Left cardiac atrium (tissue), 4 donors: ENCODE measurements around the gene LIN54. TPM values are rescaled to one million over a fixed set of nuclear protein-coding genes. Genes with fewer than 3 reads are reported as not detected.
"Not testable (repeated sequence)": the region's sequence is repeated elsewhere in the genome, so short reads cannot be mapped to it uniquely, and the experiment has no call there.

Experiments used
- ATAC-seq, 2 donors: fragments of 200-7000 bp; cut with Tn5 transposase; one replicate each; pipeline ENCODE4 v1.9.1; 2020; ENCODE audit warnings: mild to moderate bottlenecking in 2 of 2, moderate library complexity in 2 of 2
- DNase-seq: peaks from one replicate; pipeline ENCODE4 v3.0.0-alpha.2; 2020
- intact Hi-C, 2 donors: fragments of 100-400 bp; cut with DNase I; formaldehyde crosslinking; loops; one replicate each; pipeline versions ENCODE4 v1.14.1 to v1.15.1; 2022 to 2023
- total RNA-seq, 2 donors: library from RNA; stranded (reverse); fragmentation: NEBNext Ultra II Directional; extraction: Animal tissue kit (Norgen Biotek cat#: 25700); gene quantifications; one replicate each; pipeline ENCODE4 v1.2.1, GENCODE V29; 2021
- donor health status: DM: no; HTN: yes; CAD: no.
- donor health status: DM: no; HTN: yes; CAD: no; lungs with severe emphysema.
- donor health status: DM: yes; HTN: yes; CAD: no.
- donor health status: Dilated cardiomyopathy.

LIN54 gene
- total RNA-seq, 2 donors from 2014 or later = 6.0 to 6.8 TPM

- DNase-seq = no peak
- no peak for ATAC-seq
- intact Hi-C loops = loop anchor here (1.0 to 10.0 kb wide), 3 partner anchors 20 to 112 kb away; partner anchors contain the start of gene THAP9 (in 2 of the 2)
Observed at GRCh38 chr4:83013902-83014301, 3.3 kb upstream of the LIN54 start.

GRCh38 chr4:83013420-83013867 lies 2.8 kb upstream of the LIN54 start:
- ATAC-seq (no peak), DNase-seq (no peak)
- intact Hi-C loops = loop anchor here (1.0 to 10.0 kb wide), 3 partner anchors 21 to 111 kb away; partner anchors contain the start of gene THAP9 (in 2 of the 2)

GRCh38 chr4:83012687-83013419 lies 2.2 kb upstream of the LIN54 start:
- intact Hi-C loops = loop anchor here (1.0 to 10.0 kb wide), 3 partner anchors 21 to 111 kb away; partner anchors contain the start of gene THAP9 (in 2 of the 2)
- ATAC-seq = peak; percentile 98 to 99
- DNase-seq = peak; percentile 97

- intact Hi-C loops = loop anchor here (5.0 to 10.0 kb wide), 2 partner anchors 107 to 110 kb away; partner anchors contain the start of gene THAP9 (in 2 of the 2)
- DNase-seq (peak; percentile 32), ATAC-seq (peak; percentile 3 to 4)
Observed at GRCh38 chr4:83012200-83012686, 1.6 kb upstream of the LIN54 start.

- ATAC-seq = no peak
- no peak for DNase-seq
- intact Hi-C loops = loop anchor here (5.0 to 10.0 kb wide), 2 partner anchors 107 to 109 kb away; partner anchors contain the start of gene THAP9 (in 2 of the 2)
Observed at GRCh38 chr4:83011689-83012199, 1.1 kb upstream of the LIN54 start.

- intact Hi-C loops = loop anchor here (5.0 to 10.0 kb wide), 2 partner anchors 105 to 108 kb away; partner anchors contain the start of gene THAP9 (in 2 of the 2)
- DNase-seq (no peak), ATAC-seq (no peak)
Observed at GRCh38 chr4:83010111-83010521, 507 bp downstream of the LIN54 start.

GRCh38 chr4:83009529-83009928 lies 1.1 kb downstream of the LIN54 start:
- intact Hi-C loops = no loop called here

GRCh38 chr4:83003044-83003791 lies 7.4 kb downstream of the LIN54 start:
- intact Hi-C loops, ATAC-seq, DNase-seq: not testable (repeated sequence)

More at GRCh38 chr4:83009529-83009928, 1.1 kb downstream of the LIN54 start:
- DNase-seq = no peak
- ATAC-seq = no peak

GRCh38 chr4:83002329-83002728 lies 8.3 kb downstream of the LIN54 start:
- DNase-seq (no peak), ATAC-seq (no peak)
- intact Hi-C loops = no loop called here

- intact Hi-C loops = no loop called here
- ATAC-seq (no peak), DNase-seq (no peak)
Observed at GRCh38 chr4:82998898-82999297, 11.7 kb downstream of the LIN54 start.

- no peak for DNase-seq
- intact Hi-C loops = no loop called here
- ATAC-seq = no peak
Observed at GRCh38 chr4:82994834-82995233, 15.8 kb downstream of the LIN54 start.

- ATAC-seq (no peak), DNase-seq (no peak)
- intact Hi-C loops = no loop called here
Observed at GRCh38 chr4:82989575-82990429, 20.8 kb downstream of the LIN54 start.

GRCh38 chr4:82988323-82988832 lies 22.2 kb downstream of the LIN54 start:
- intact Hi-C loops = no loop called here
- no peak for ATAC-seq
- no peak for DNase-seq

- intact Hi-C loops, ATAC-seq, DNase-seq: not testable (repeated sequence)
Observed at GRCh38 chr4:82987519-82987918, 23.1 kb downstream of the LIN54 start.

GRCh38 chr4:82984459-82984858 lies 26.2 kb downstream of the LIN54 start:
- no peak for DNase-seq
- intact Hi-C loops = no loop called here
- ATAC-seq = no peak

- no peak for DNase-seq
- ATAC-seq = no peak
- intact Hi-C loops = no loop called here
Observed at GRCh38 chr4:82983444-82983843, 27.2 kb downstream of the LIN54 start.

- DNase-seq = no peak
- no peak for ATAC-seq
- intact Hi-C loops = no loop called here
Observed at GRCh38 chr4:82981138-82981537, 29.5 kb downstream of the LIN54 start.

- ATAC-seq (no peak), DNase-seq (no peak)
- intact Hi-C loops = no loop called here
Observed at GRCh38 chr4:82975792-82976191, 34.8 kb downstream of the LIN54 start.
